ENCODE measurements around the gene TNKS2.

The TNKS2 gene

GRCh38 chr10:91762878-91763277, 35.3 kb upstream of the TNKS2 start:
- no peak for TF ChIP-seq CTCF (IDR thresholded peaks at IDR 0.05)
- intact Hi-C loops (cut with DNase I; ENCODE audit: low total_unique reads), result loop anchor here (10.0 kb wide), 1 partner anchor 142 kb away; the partner anchor contains the start of gene FGFBP3

GRCh38 chr10:91766676-91767075, 31.6 kb upstream of the TNKS2 start:
- DNase-seq, result no peak
- Histone ChIP-seq H3K27me3 (no peaks in the 10 kb centered on the region), H3K36me3 (no peaks in the 10 kb centered on the region), H3K4me3 (no peak overlapping the region), H3K9me3 (no peaks in the 10 kb centered on the region), H3K27ac (no peak overlapping the region), H3K4me1 (no peaks in the 10 kb centered on the region)
- intact Hi-C loops (cut with DNase I; ENCODE audit: low total_unique reads), result loop anchor here (10.0 kb wide), 1 partner anchor 138 kb away; the partner anchor contains the start of gene FGFBP3
- no peak for TF ChIP-seq CTCF (IDR thresholded peaks at IDR 0.05)

More at GRCh38 chr10:91762878-91763277, 35.3 kb upstream of the TNKS2 start:
- H3K36me3 ChIP-seq, result no peaks in the 10 kb centered on the region
- H3K9me3 ChIP-seq, result no peaks in the 10 kb centered on the region
- H3K4me3 ChIP-seq, result no peak overlapping the region
- DNase-seq, result no peak
- H3K4me1 ChIP-seq, result no peaks in the 10 kb centered on the region
- H3K27ac ChIP-seq, result no peak overlapping the region
- no peaks in the 10 kb centered on the region for H3K27me3 ChIP-seq

GRCh38 chr10:91768123-91768522, 30.1 kb upstream of the TNKS2 start:
- no peak for TF ChIP-seq CTCF (IDR thresholded peaks at IDR 0.05)
- Histone ChIP-seq H3K36me3 (no peaks in the 10 kb centered on the region), H3K4me1 (no peaks in the 10 kb centered on the region), H3K27ac (no peak overlapping the region), H3K9me3 (no peaks in the 10 kb centered on the region), H3K27me3 (no peaks in the 10 kb centered on the region), H3K4me3 (no peak overlapping the region)
- intact Hi-C loops (cut with DNase I; ENCODE audit: low total_unique reads), result loop anchor here (10.0 kb wide), 1 partner anchor 137 kb away; the partner anchor contains the start of gene FGFBP3
- no peak for DNase-seq

GRCh38 chr10:91771907-91772306, 26.3 kb upstream of the TNKS2 start:
- Histone ChIP-seq H3K9me3 (no peaks in the 10 kb centered on the region), H3K27ac (no peak overlapping the region), H3K27me3 (peaks cover 0 to 8% of the 10 kb centered on the region in 2 donors), H3K36me3 (no peaks in the 10 kb centered on the region), H3K4me1 (no peaks in the 10 kb centered on the region), H3K4me3 (no peak overlapping the region)
- DNase-seq, result no peak
- TF ChIP-seq CTCF (IDR thresholded peaks at IDR 0.05), result no peak
- intact Hi-C loops (cut with DNase I; ENCODE audit: low total_unique reads), result no loop called here

- Histone ChIP-seq H3K27me3 (peaks cover 0 to 13% of the 10 kb centered on the region in 2 donors), H3K4me3 (no peak overlapping the region), H3K36me3 (no peaks in the 10 kb centered on the region), H3K27ac (no peak overlapping the region), H3K4me1 (no peaks in the 10 kb centered on the region), H3K9me3 (no peaks in the 10 kb centered on the region)
- TF ChIP-seq CTCF (IDR thresholded peaks at IDR 0.05), result no peak
- no peak for DNase-seq
- intact Hi-C loops (cut with DNase I; ENCODE audit: low total_unique reads), result no loop called here
These were observed 25.8 kb upstream of the TNKS2 start for GRCh38 chr10:91772461-91772860.

- DNase-seq, result no peak
- no peak overlapping the region for H3K4me3 ChIP-seq
- H3K9me3 ChIP-seq, result no peaks in the 10 kb centered on the region
- TF ChIP-seq CTCF (IDR thresholded peaks at IDR 0.05), result no peak
- intact Hi-C loops (cut with DNase I; ENCODE audit: low total_unique reads), result no loop called here
- H3K4me1 ChIP-seq, result no peaks in the 10 kb centered on the region
- peaks cover 0 to 13% of the 10 kb centered on the region in 2 donors for H3K27me3 ChIP-seq
- no peak overlapping the region for H3K27ac ChIP-seq
- no peaks in the 10 kb centered on the region for H3K36me3 ChIP-seq
These were observed 25.4 kb upstream of the TNKS2 start for GRCh38 chr10:91772869-91773268.

Data from tibial artery (tissue), 4 donors.